Measurements from ENCODE around the gene EDA.
A peak's percentile ranks its signal among the peaks of the same experiment; 100 is the strongest.
"Not testable (repeated sequence)": the region's sequence is repeated elsewhere in the genome, so short reads cannot be mapped to it uniquely, and the experiment has no call there.

EDA gene

GRCh38 chrX:69961365-69962072, 345.6 kb downstream of the EDA start:
- no peak for DNase-seq

- DNase-seq: peak; percentile 56
Observed at GRCh38 chrX:69968950-69969349, 353.0 kb downstream of the EDA start.

GRCh38 chrX:69969460-69969859, 353.5 kb downstream of the EDA start:
- no peak for DNase-seq

GRCh38 chrX:69987691-69988090, 371.8 kb downstream of the EDA start:
- DNase-seq: peak; percentile 97

- DNase-seq: no peak
Observed at GRCh38 chrX:69988955-69989394, 373.1 kb downstream of the EDA start.

GRCh38 chrX:69991685-69992084, 375.8 kb downstream of the EDA start:
- DNase-seq: peak; percentile 33

GRCh38 chrX:69993494-69993893, 377.6 kb downstream of the EDA start:
- DNase-seq: no peak

- no peak for DNase-seq
Observed at GRCh38 chrX:69995362-69996112, 379.6 kb downstream of the EDA start.

- no peak for DNase-seq
Observed at GRCh38 chrX:69996113-69996468, 380.2 kb downstream of the EDA start.

- DNase-seq: not testable (repeated sequence)
Observed at GRCh38 chrX:69998299-69998698, 382.4 kb downstream of the EDA start.

- peak; percentile 62 for DNase-seq
Observed at GRCh38 chrX:70001269-70001668, 385.4 kb downstream of the EDA start.

GRCh38 chrX:70001708-70002341, 385.9 kb downstream of the EDA start:
- DNase-seq: no peak

GRCh38 chrX:70007946-70008345, 392.0 kb downstream of the EDA start:
- DNase-seq: no peak

- no peak for DNase-seq
Observed at GRCh38 chrX:70009049-70009448, 393.1 kb downstream of the EDA start.

- DNase-seq: no peak
Observed at GRCh38 chrX:70009970-70010369, 394.1 kb downstream of the EDA start.

- no peak for DNase-seq
Observed at GRCh38 chrX:70012756-70013155, 396.8 kb downstream of the EDA start.

GRCh38 chrX:70013466-70014381, 397.8 kb downstream of the EDA start:
- peak; percentile 33 for DNase-seq

- no peak for DNase-seq
Observed at GRCh38 chrX:70016513-70016912, 400.6 kb downstream of the EDA start.

- no peak for DNase-seq
Observed at GRCh38 chrX:70022616-70023015, 406.7 kb downstream of the EDA start.

GRCh38 chrX:70025464-70025863, 409.6 kb downstream of the EDA start:
- DNase-seq: no peak

GRCh38 chrX:70026112-70026850, 410.4 kb downstream of the EDA start:
- no peak for DNase-seq

- no peak for DNase-seq
Observed at GRCh38 chrX:70026851-70027200, 410.9 kb downstream of the EDA start.
